HG03159 (cell line): ENCODE results near the gene CSF3.
A peak's percentile ranks its signal among the peaks of the same experiment; 100 is the strongest.

Experiments used
- ATAC-seq: cut with Tn5 transposase; IDR thresholded peaks from one replicate; pipeline ENCODE4 v1.9.1; 2021; ENCODE audit warnings: mild to moderate bottlenecking, moderate library complexity; ENCODE audit not compliant: unreplicated experiment

The CSF3 gene

DNA sequence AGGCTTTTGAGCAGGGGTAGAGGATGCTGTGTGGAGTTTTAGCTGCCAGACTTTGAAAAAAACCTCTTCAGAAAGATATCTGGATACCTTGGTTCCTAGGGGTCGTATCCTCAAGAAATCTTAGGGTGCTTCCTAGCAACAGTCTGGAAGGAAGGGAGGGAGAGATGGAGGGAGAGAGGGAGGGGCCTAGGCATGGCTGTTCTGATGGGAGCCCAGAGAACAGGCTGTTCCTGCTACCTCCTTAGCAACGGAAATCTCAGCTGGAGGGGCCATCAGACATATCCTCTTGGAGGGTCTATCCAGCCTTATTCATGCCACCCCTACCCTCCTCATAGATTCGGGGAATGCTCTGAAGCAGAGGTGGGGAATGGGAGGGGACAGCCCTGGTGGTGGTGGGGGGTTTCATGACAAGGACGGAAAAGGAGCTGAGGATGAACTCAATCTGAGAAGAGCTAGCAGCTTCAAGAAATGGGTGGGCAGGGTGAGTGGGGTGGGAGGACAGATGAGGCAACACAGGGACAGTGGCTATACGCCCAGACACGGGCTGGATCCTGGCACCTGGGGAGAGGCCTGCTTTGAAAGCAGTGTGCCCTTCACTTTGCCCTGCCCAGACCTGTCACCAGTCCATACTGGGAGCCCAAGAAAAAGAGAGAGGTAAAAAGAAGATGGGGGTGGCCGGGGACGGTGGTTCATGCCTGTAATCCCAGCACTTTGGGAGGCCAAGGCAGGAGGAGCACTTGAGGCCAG is 44.7 kb downstream of the CSF3 start:
- no peak for ATAC-seq

DNA sequence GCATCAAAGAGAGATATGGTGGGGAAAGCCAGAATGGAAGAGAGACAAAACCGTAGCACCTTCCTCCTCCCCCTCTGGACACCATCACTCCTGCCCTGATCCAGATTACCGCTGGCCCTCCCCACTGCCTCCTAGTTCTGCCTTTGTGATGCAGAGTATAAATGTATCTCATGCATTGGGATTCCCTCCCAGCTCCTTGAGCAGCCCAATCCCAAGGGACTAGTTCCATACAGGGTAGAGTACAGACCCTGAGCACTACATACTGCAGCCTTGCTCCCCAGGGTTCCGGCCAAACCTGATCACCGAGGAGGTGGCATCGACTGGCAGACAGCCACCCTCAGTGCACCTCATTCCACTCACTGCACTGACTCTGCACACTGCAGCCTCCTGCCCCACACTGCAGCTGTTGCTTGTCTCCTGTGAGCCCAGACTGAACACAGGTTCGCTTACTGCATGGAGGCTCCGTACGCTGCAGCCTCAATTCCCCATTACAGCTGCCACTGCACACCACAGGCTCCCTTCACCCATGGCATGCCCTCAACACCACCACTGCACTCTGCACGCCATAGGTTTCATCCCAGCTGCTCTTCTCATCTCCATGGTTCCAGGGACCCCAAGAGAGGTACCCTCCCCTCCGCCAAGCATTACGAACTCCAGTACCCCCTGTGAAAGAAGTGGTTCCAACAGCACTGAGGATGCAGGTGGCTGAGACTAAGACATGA is 45.8 kb downstream of the CSF3 start:
- no peak for ATAC-seq

GRCh38 chr17:40061609-40062038 is 46.4 kb downstream of the CSF3 start:
- no peak for ATAC-seq

DNA sequence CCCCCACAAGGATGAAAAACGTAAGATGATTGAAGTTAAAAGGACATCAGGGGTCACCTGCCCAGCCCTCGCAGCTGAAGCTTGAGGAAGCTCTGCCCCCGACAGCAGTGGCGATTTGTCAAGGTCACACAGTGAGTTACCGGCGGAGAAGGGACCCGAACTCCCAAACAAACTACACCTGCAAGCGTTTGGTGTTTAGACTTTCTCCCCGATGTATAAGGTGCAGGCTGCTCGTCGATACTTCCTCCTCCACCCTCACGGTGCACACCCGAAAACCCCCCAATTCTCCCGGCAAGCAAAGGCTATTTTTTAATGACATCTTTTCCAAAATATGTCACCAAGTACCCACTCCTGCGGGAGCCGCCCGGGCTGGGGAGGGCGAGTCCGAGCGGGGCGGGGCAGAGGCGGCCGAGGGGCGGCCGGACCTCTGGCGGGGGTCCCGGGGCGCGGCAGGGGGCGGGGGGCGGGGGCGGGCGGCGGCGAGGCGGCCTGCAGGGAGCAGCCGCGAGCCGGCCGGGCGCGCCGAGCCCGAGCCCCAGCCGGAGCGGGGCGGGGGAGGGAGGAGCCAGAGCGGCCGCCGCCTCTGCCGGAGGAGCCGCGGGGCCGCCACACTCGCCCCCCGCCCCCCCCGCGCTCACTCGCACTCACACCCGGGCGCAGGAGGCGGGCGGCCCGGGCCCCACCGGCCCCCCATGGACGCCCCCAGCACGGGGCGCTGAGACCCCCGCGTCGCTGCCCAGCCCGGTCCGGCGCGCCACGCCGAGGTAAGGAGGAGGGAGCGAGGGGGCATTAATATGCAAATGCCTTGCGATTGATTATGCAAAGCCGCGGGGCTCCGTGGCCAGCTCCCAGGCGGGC is 47.3 kb downstream of the CSF3 start, which contains the start of gene THRA:
TSS of gene THRA (plus strand) at position 637 of the 858 bp plus-strand sequence. CDS start 11,524 bp downstream, outside the sequence.
- peak; percentile 62 for ATAC-seq

- peak; percentile 18 for ATAC-seq
Measured at GRCh38 chr17:40063187-40063771, 48.0 kb downstream of the CSF3 start.

GRCh38 chr17:40063901-40064531 is 48.8 kb downstream of the CSF3 start:
- no peak for ATAC-seq

GRCh38 chr17:40064971-40065768 is 49.9 kb downstream of the CSF3 start:
- ATAC-seq, result no peak

DNA sequence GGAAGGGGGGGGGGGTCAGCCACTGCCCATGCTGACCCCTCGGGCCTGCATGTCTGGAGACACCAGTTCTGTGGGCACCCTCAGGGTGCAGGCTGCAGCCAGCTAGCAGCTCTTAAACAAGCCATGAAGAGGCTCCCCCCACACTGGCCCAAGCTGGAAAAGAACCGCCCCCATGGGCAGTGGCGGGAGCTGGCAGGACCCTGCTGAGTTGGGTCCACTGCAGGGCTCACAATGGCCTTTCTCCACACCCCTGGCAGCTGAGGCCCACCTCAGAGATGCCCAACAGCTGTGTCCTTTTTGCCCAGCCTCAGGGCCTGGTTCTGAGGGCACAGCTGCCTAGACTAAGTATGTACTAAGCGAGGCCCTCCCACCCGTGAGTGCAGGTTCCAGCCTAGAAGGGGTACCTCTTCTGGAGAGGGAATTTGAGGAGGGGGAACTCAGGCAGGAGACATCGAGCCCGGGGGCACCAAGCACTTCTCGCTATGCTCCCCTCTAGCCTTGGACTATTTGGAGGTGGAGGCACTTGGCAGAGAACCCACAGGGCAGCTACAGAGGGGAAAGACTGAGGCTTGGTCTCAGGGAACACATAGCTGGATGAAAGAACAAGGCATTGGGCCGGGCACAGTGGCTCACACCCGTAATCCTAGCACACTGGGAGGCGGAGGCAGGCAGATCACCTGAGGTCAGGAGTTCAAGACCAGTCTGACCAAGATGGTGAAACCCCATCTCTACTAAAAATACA is 50.7 kb downstream of the CSF3 start:
- ATAC-seq, result no peak
